Colonic mucosa (tissue), 4 donors: ENCODE results near the gene TESK2. TPM values are rescaled to one million over a fixed set of nuclear protein-coding genes. Genes with fewer than 3 reads are reported as not detected.

Source experiments
- DNase-seq: peaks from one replicate; pipeline ENCODE4 v3.0.0-alpha.2; 2020
- H3K27ac ChIP-seq: fragments of 200-600 bp; one replicate; pipeline ENCODE4 v1.8.0; 2021
- H3K27me3 ChIP-seq: fragments of 200-600 bp; one replicate; pipeline ENCODE4 v1.8.0; 2021
- H3K36me3 ChIP-seq: fragments of 200-600 bp; one replicate; pipeline ENCODE4 v1.8.0; 2021
- H3K4me1 ChIP-seq: fragments of 200-600 bp; one replicate; pipeline ENCODE4 v1.8.0; 2021; ENCODE audit warnings: mild to moderate bottlenecking
- H3K4me3 ChIP-seq: fragments of 200-600 bp; one replicate; pipeline ENCODE4 v1.8.0; 2021
- H3K9ac ChIP-seq, 2 donors: one replicate each; pipeline ENCODE4 v1.7.0; 2013; ENCODE audit warnings: control low read depth in 2 of 2, low read depth in 2 of 2, low read length in 2 of 2
- H3K9me3 ChIP-seq: fragments of 200-600 bp; one replicate; pipeline ENCODE4 v1.8.0; 2021
- CTCF ChIP-seq: fragments of 200-600 bp; IDR thresholded peaks from one replicate; pipeline ENCODE4 v1.8.0; 2022; ENCODE audit warnings: antibody characterized with exemption, mild to moderate bottlenecking
- intact Hi-C: fragments of 100-400 bp; cut with DNase I; formaldehyde crosslinking; loops from one replicate; pipeline ENCODE4 v1.14.1; 2022
- total RNA-seq, 2 donors: library from RNA; stranded (reverse); fragmentation: NEBNext Ultra II Directional in 1 of 2; extraction: Animal tissue kit (Norgen Biotek cat#: 25700) in 1 of 2; gene quantifications; one replicate each; pipeline ENCODE4 v1.2.1, GENCODE V29; 2021
- donor health status: healthy.
- donor health status: DM: no; HTN: no; CAD: no.
- donor health status: DM: no; HTN: no; CAD: no.

TESK2 gene
- total RNA-seq, 2 donors from 2014 or later: 11.3 to 15.3 TPM

GRCh38 chr1:45512641-45513054 is 21.7 kb upstream of the TESK2 start:
- peak; percentile 75 for DNase-seq
- no peaks in the 10 kb centered on the region for H3K4me1 ChIP-seq
- TF ChIP-seq CTCF: peak; percentile 79
- H3K27me3 ChIP-seq: no peaks in the 10 kb centered on the region
- H3K9ac ChIP-seq: no peak overlapping the region
- H3K36me3 ChIP-seq: peaks cover 25% of the 10 kb centered on the region
- intact Hi-C loops: loop anchor here (2.0 kb wide), 1 partner anchor 56 kb away; no protein-coding TSS in a partner anchor
- H3K27ac ChIP-seq: no peak overlapping the region
- H3K4me3 ChIP-seq: no peak overlapping the region
- H3K9me3 ChIP-seq: no peaks in the 10 kb centered on the region

- H3K27ac ChIP-seq: no peak overlapping the region
- peaks cover 25% of the 10 kb centered on the region for H3K36me3 ChIP-seq
- no peaks in the 10 kb centered on the region for H3K4me1 ChIP-seq
- H3K4me3 ChIP-seq: no peak overlapping the region
- TF ChIP-seq CTCF: no peak
- H3K9me3 ChIP-seq: no peaks in the 10 kb centered on the region
- no peak overlapping the region for H3K9ac ChIP-seq
- DNase-seq: no peak
- intact Hi-C loops: no loop called here
- H3K27me3 ChIP-seq: no peaks in the 10 kb centered on the region
These were observed 20.1 kb upstream of the TESK2 start for GRCh38 chr1:45510972-45511527.

GRCh38 chr1:45510036-45510971 is 19.3 kb upstream of the TESK2 start:
- Histone ChIP-seq H3K36me3 (peaks cover 25% of the 10 kb centered on the region), H3K4me1 (no peaks in the 10 kb centered on the region), H3K4me3 (no peak overlapping the region), H3K27ac (no peak overlapping the region), H3K9ac (no peak overlapping the region), H3K9me3 (no peaks in the 10 kb centered on the region), H3K27me3 (no peaks in the 10 kb centered on the region)
- DNase-seq: no peak
- intact Hi-C loops: no loop called here
- TF ChIP-seq CTCF: no peak

GRCh38 chr1:45508295-45509151 is 17.6 kb upstream of the TESK2 start:
- intact Hi-C loops: no loop called here
- no peaks in the 10 kb centered on the region for H3K9me3 ChIP-seq
- peaks cover 25% of the 10 kb centered on the region for H3K36me3 ChIP-seq
- H3K4me3 ChIP-seq: no peak overlapping the region
- no peaks in the 10 kb centered on the region for H3K27me3 ChIP-seq
- no peak for DNase-seq
- H3K4me1 ChIP-seq: no peaks in the 10 kb centered on the region
- no peak overlapping the region for H3K9ac ChIP-seq
- no peak for TF ChIP-seq CTCF
- H3K27ac ChIP-seq: no peak overlapping the region

GRCh38 chr1:45507893-45508292 is 16.9 kb upstream of the TESK2 start:
- intact Hi-C loops: no loop called here
- H3K9ac ChIP-seq: no peak overlapping the region
- no peaks in the 10 kb centered on the region for H3K27me3 ChIP-seq
- H3K27ac ChIP-seq: no peak overlapping the region
- no peaks in the 10 kb centered on the region for H3K9me3 ChIP-seq
- DNase-seq: no peak
- no peaks in the 10 kb centered on the region for H3K4me1 ChIP-seq
- H3K4me3 ChIP-seq: no peak overlapping the region
- peaks cover 23% of the 10 kb centered on the region for H3K36me3 ChIP-seq
- no peak for TF ChIP-seq CTCF
